ENCODE measurements around the gene TMEM219. TPM values are rescaled to one million over a fixed set of nuclear protein-coding genes. Genes with fewer than 3 reads are reported as not detected.

Gene TMEM219
- total and polyA plus RNA-seq, 9 of the 15 experiments (the other 6 are each of a cell fraction or from before 2014, with no cell fraction given) = 35.3 to 62.8 (median 55.5) TPM

DNA sequence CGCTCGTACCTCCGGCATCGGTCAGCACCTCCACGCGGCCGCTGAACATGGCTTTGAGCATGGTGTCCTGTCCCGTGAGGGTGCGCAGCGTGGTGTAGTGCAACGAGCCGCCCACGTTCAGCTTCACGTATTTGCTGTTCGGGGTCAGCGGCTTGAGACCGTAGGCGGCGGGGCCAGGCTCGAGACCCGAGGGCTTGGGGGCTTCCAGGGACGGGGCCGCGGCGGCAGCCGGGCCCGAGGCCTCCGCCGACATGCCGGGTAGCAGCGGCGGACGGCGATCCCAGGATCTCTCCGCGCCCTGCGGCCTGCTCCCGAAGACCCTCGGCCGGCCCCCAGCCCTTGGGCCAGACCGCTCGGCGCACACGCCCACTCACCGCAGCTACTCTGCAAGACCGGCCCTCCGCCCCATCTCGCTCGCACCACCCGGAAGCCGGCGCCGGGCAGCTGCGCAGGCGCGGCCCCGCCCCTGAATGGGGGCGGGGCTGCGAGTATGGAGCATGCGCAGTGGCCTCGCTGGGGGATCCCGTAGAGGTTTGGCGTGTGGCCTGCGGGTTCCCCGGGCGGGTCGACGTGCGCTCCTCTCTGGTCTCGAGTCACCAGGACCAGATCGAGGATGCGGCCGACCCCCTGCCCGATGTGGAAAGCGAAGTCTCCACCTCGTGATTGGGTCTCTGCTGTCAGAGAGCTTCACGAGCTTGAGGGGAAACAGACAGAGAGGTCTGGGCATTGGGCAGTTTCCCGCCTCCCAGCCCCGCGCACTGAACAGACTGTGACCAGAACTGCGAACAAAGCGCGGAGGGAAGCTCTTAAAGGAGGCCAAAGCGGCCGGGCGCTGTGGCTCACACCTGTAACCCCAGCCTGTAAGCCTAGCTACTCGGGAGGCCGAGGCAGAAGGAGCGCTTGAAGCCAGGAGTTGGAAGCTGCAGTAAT, 35.8 kb upstream of the TMEM219 start, which contains the start of gene KCTD13 (continued):
- TF ChIP-seq NUFIP1 (IDR thresholded peaks at IDR 0.05; ENCODE audit: partially characterized antibody) (no peak), BRCA1 (IDR thresholded peaks at IDR 0.05) (no peak), BRCA1 (CRISPR knock-in tag; IDR thresholded peaks at IDR 0.05) (no peak), THRAP3 (IDR thresholded peaks at IDR 0.05; ENCODE audit: borderline replicate concordance) (no peak), SP1 (CRISPR knock-in tag; IDR thresholded peaks at IDR 0.05) (no peak), HDAC6 (IDR thresholded peaks at IDR 0.05; ENCODE audit: low read depth, low read length) (no peak), CBX3 (IDR thresholded peaks at IDR 0.05; ENCODE audit: borderline replicate concordance in 1 of 2, low read length in 2 of 2) (no peak), TFAM (CRISPR knock-in tag; conservative IDR thresholded peaks at IDR 0.05) (no peak), BHLHE40 (IDR thresholded peaks at IDR 0.05; ENCODE audit: low read length) (no peak), ZNF146 (CRISPR knock-in tag; IDR thresholded peaks at IDR 0.05; ENCODE audit: unreplicated experiment) (no peak), NRF1 (conservative IDR thresholded peaks at IDR 0.05 in 1 of 2, IDR thresholded peaks at IDR 0.05 in 1 of 2) (peak; percentile 98), SPI1 (IDR thresholded peaks at IDR 0.05; ENCODE audit: borderline replicate concordance, low read depth, low read length) (no peak), ZNF121 (CRISPR knock-in tag; conservative IDR thresholded peaks at IDR 0.05) (no peak), ZNF140 (CRISPR knock-in tag; IDR thresholded peaks at IDR 0.05) (no peak), SIN3A (IDR thresholded peaks at IDR 0.05; ENCODE audit: borderline replicate concordance in 2 of 2, control insufficient read depth in 1 of 2, low read depth in 2 of 2, low read length in 2 of 2) (peak; percentile 75 to 80; a peak in 2 of 4 replicates), PHF21A (IDR thresholded peaks at IDR 0.05; ENCODE audit: borderline replicate concordance, low read depth) (no peak), ZNF717 (CRISPR knock-in tag; IDR thresholded peaks at IDR 0.05) (no peak), FOXJ2 (tag; IDR thresholded peaks at IDR 0.05) (no peak; the same call in 1 of the 2 replicates), ZKSCAN1 (IDR thresholded peaks at IDR 0.05; ENCODE audit: low read depth, low read length) (no peak), TBP (optimal IDR thresholded peaks at IDR 0.05; ENCODE audit: low read depth, low read length) (peak; percentile 67)
- TF ChIP-seq, protein P1, sequence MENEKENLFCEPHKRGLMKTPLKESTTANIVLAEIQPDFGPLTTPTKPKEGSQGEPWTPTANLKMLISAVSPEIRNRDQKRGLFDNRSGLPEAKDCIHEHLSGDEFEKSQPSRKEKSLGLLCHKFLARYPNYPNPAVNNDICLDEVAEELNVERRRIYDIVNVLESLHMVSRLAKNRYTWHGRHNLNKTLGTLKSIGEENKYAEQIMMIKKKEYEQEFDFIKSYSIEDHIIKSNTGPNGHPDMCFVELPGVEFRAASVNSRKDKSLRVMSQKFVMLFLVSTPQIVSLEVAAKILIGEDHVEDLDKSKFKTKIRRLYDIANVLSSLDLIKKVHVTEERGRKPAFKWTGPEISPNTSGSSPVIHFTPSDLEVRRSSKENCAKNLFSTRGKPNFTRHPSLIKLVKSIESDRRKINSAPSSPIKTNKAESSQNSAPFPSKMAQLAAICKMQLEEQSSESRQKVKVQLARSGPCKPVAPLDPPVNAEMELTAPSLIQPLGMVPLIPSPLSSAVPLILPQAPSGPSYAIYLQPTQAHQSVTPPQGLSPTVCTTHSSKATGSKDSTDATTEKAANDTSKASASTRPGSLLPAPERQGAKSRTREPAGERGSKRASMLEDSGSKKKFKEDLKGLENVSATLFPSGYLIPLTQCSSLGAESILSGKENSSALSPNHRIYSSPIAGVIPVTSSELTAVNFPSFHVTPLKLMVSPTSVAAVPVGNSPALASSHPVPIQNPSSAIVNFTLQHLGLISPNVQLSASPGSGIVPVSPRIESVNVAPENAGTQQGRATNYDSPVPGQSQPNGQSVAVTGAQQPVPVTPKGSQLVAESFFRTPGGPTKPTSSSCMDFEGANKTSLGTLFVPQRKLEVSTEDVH (IDR thresholded peaks at IDR 0.05; ENCODE audit: low read depth, partially characterized antibody) = peak; percentile 44
- TF ChIP-seq, protein P2, sequence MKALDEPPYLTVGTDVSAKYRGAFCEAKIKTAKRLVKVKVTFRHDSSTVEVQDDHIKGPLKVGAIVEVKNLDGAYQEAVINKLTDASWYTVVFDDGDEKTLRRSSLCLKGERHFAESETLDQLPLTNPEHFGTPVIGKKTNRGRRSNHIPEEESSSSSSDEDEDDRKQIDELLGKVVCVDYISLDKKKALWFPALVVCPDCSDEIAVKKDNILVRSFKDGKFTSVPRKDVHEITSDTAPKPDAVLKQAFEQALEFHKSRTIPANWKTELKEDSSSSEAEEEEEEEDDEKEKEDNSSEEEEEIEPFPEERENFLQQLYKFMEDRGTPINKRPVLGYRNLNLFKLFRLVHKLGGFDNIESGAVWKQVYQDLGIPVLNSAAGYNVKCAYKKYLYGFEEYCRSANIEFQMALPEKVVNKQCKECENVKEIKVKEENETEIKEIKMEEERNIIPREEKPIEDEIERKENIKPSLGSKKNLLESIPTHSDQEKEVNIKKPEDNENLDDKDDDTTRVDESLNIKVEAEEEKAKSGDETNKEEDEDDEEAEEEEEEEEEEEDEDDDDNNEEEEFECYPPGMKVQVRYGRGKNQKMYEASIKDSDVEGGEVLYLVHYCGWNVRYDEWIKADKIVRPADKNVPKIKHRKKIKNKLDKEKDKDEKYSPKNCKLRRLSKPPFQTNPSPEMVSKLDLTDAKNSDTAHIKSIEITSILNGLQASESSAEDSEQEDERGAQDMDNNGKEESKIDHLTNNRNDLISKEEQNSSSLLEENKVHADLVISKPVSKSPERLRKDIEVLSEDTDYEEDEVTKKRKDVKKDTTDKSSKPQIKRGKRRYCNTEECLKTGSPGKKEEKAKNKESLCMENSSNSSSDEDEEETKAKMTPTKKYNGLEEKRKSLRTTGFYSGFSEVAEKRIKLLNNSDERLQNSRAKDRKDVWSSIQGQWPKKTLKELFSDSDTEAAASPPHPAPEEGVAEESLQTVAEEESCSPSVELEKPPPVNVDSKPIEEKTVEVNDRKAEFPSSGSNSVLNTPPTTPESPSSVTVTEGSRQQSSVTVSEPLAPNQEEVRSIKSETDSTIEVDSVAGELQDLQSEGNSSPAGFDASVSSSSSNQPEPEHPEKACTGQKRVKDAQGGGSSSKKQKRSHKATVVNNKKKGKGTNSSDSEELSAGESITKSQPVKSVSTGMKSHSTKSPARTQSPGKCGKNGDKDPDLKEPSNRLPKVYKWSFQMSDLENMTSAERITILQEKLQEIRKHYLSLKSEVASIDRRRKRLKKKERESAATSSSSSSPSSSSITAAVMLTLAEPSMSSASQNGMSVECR (CRISPR knock-in tag; IDR thresholded peaks at IDR 0.05) = no peak; the same call in 1 of the 2 replicates
